ENCODE data around the gene KIAA1958. TPM values are rescaled to one million over a fixed set of nuclear protein-coding genes. Genes with fewer than 3 reads are reported as not detected.

Gene KIAA1958
- total RNA-seq, 1 experiment from 2014 or later = 28.6 TPM

- intact Hi-C loops (cut with micrococcal nuclease; ENCODE audit: unreplicated experiment) = no loop called here
- DNase-seq (ENCODE audit: low spot score) = peak; percentile 73
- no peaks in the 10 kb centered on the region for H3K27me3 ChIP-seq (replicated peaks; ENCODE audit: insufficient read depth, low read depth, low read length, poor library complexity)
- H3K4me1 ChIP-seq (ENCODE audit: insufficient read depth, low read length, poor library complexity, severe bottlenecking) = peaks cover 42% of the 10 kb centered on the region
- no peak overlapping the region for H3K4me3 ChIP-seq (ENCODE audit: low read depth, low read length, poor library complexity, severe bottlenecking)
- H3K9me3 ChIP-seq (ENCODE audit: low read depth, low read length, poor library complexity, severe bottlenecking) = no peaks in the 10 kb centered on the region
- CTCF ChIA-PET = no interaction called here
- TF ChIP-seq EZH2 (IDR thresholded peaks at IDR 0.05; ENCODE audit: borderline replicate concordance, low read depth, low read length, poor library complexity, severe bottlenecking) (no peak), CTCF (conservative IDR thresholded peaks at IDR 0.05; ENCODE audit: low read depth, low read length) (no peak)
- H3K36me3 ChIP-seq (ENCODE audit: insufficient read depth, low read length, poor library complexity, severe bottlenecking) = no peaks in the 10 kb centered on the region
- BruUV-seq (replicated peaks) = no TSS peak
- peak overlapping the region; percentile 75 for H3K27ac ChIP-seq (ENCODE audit: low read depth, low read length, poor library complexity, severe bottlenecking)
- POLR2A ChIA-PET (ENCODE audit: low non-redundant PET) = no interaction called here
Observed at GRCh38 chr9:112546149-112547012, 59.8 kb downstream of the KIAA1958 start.

- intact Hi-C loops (cut with micrococcal nuclease; ENCODE audit: unreplicated experiment) = no loop called here
- CTCF ChIA-PET = interaction anchor here (0.7 kb wide), 1 partner anchor 404 kb away, joined by 10 read pairs; no protein-coding TSS in a partner anchor
- no peak overlapping the region for H3K4me3 ChIP-seq (ENCODE audit: low read depth, low read length, poor library complexity, severe bottlenecking)
- peaks cover 39% of the 10 kb centered on the region for H3K4me1 ChIP-seq (ENCODE audit: insufficient read depth, low read length, poor library complexity, severe bottlenecking)
- no peaks in the 10 kb centered on the region for H3K36me3 ChIP-seq (ENCODE audit: insufficient read depth, low read length, poor library complexity, severe bottlenecking)
- no peaks in the 10 kb centered on the region for H3K9me3 ChIP-seq (ENCODE audit: low read depth, low read length, poor library complexity, severe bottlenecking)
- H3K27me3 ChIP-seq (replicated peaks; ENCODE audit: insufficient read depth, low read depth, low read length, poor library complexity) = no peaks in the 10 kb centered on the region
- BruUV-seq (replicated peaks) = no TSS peak
- H3K27ac ChIP-seq (ENCODE audit: low read depth, low read length, poor library complexity, severe bottlenecking) = no peak overlapping the region
- DNase-seq (ENCODE audit: low spot score) = no peak
- TF ChIP-seq EZH2 (IDR thresholded peaks at IDR 0.05; ENCODE audit: borderline replicate concordance, low read depth, low read length, poor library complexity, severe bottlenecking) (no peak), CTCF (conservative IDR thresholded peaks at IDR 0.05; ENCODE audit: low read depth, low read length) (no peak)
- POLR2A ChIA-PET (ENCODE audit: low non-redundant PET) = interaction anchor here (0.6 kb wide), 2 partner anchors 10 to 343 kb away, joined by 5 read pairs; no protein-coding TSS in a partner anchor
Observed at GRCh38 chr9:112548051-112548440, 61.4 kb downstream of the KIAA1958 start.

- intact Hi-C loops (cut with micrococcal nuclease; ENCODE audit: unreplicated experiment) = no loop called here
- no peaks in the 10 kb centered on the region for H3K9me3 ChIP-seq (ENCODE audit: low read depth, low read length, poor library complexity, severe bottlenecking)
- H3K27ac ChIP-seq (ENCODE audit: low read depth, low read length, poor library complexity, severe bottlenecking) = no peak overlapping the region
- no TSS peak for BruUV-seq (replicated peaks)
- ChIA-PET CTCF (no interaction called here), POLR2A (ENCODE audit: low non-redundant PET) (no interaction called here)
- H3K4me3 ChIP-seq (ENCODE audit: low read depth, low read length, poor library complexity, severe bottlenecking) = no peak overlapping the region
- TF ChIP-seq EZH2 (IDR thresholded peaks at IDR 0.05; ENCODE audit: borderline replicate concordance, low read depth, low read length, poor library complexity, severe bottlenecking) = no peak
- peaks cover 38% of the 10 kb centered on the region for H3K4me1 ChIP-seq (ENCODE audit: insufficient read depth, low read length, poor library complexity, severe bottlenecking)
- H3K27me3 ChIP-seq (replicated peaks; ENCODE audit: insufficient read depth, low read depth, low read length, poor library complexity) = no peaks in the 10 kb centered on the region
- H3K36me3 ChIP-seq (ENCODE audit: insufficient read depth, low read length, poor library complexity, severe bottlenecking) = no peaks in the 10 kb centered on the region
- no peak for DNase-seq (ENCODE audit: low spot score)
Observed at GRCh38 chr9:112548836-112549595, 62.4 kb downstream of the KIAA1958 start.
